Activated CD8-positive, alpha-beta memory T cell treated with anti-CD3 and anti-CD28 coated beads for 4 hours (primary cell): Measurements from ENCODE around the gene SCGB3A1.

Experiments used
- DNase-seq, 2 donors: peaks; one replicate each; pipeline ENCODE4 v3.0.0-alpha.2; 2020; ENCODE audit warnings: low read depth in 2 of 2

SCGB3A1 gene

GRCh38 chr5:180604271-180604670, 13.0 kb upstream of the SCGB3A1 start:
- no peak for DNase-seq

DNA sequence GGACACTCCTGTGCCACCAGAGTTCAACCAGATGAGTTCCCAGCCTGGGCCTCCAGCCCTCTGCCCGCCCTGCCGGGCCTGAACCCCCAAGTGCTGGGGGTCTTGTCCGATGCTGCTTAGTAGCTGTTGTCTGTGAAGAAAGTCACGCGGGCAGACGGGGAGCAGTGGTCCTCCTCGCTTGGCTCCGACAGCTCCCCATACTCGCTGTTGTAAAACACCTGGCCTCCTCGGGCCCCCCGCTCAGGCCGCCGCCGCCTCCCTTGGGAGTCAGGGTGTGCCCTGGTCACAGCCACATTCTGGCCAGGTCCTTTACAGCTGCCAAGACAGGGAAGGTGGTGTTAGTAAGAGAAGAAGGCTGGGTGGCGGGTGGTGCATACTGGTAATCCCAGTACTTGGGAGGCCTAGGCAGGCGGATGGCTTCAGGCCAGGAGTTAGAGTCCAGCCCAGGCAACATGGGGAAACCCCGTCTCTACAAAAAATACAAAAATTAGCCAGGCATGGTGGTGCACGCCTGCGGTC, 11.8 kb upstream of the SCGB3A1 start:
- DNase-seq = no peak

- DNase-seq = no peak
These were observed 11.3 kb upstream of the SCGB3A1 start for GRCh38 chr5:180602481-180603075.

DNA sequence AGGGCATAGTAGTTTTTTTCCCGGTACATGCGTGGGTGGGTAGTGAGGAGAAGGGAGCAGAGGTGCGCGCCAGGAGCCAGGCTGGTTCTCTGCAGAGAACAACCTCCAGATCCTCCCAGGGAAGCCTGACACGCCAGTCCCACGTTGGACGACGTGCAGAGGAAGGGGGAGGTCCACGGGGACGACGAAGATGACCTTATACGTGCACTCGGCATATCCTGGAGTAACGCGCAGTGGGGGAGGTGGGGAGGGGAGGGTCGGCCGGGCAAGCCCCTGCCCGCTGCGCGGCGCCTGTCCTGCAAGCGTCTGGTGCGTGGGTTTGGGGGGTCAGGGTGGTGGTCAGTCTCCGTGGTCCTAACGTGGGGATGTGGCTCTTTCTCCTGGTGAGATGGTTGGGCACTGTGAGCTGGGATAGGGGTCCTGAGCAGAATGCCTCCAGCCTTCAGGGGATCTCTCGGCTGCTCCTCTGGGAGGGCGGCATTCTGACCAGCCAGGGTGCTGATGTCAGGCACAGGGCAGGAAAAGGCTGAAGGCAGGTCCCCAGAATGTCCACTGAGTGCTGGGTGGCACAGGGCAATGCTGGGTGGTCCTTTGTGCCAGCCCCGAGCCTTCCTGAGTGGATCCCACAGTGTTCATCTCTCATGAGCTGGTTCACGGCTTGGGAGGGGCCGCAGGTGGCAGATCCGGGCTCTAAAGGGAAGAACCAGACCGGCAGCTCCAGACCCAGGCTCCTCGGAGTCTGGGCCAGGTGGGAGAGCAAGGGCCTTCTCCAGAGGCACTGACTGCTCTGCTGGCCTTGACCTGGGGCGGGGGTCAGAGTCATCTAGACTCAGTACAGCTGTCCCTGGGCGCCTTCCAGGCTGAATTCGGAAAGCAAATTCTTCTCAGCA, 10.5 kb upstream of the SCGB3A1 start:
- no peak for DNase-seq

DNA sequence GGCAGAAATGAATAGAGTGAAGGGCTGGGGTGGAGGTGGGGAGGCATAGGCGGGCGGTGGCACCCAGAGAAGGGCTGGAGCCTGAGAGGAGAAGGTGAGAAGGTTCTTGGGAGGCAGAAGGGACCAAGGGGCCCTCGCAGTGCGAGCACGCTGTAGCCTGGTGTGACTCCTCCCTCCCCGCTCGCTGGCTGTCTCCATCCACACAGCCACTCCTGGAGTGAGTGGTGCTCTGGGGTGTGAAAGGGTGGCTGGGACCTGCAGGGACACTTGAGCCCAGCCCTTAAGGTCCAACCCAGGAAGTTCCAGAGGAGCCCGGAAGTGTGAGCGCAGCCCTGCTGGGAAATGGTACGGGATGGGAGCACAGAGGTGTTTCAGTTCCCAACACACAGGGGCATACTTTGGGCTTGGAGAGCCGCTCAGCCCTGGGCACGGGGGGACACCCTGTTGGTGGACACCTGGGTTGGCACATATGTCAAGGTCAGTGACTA, 9.3 kb upstream of the SCGB3A1 start:
- no peak for DNase-seq

DNA sequence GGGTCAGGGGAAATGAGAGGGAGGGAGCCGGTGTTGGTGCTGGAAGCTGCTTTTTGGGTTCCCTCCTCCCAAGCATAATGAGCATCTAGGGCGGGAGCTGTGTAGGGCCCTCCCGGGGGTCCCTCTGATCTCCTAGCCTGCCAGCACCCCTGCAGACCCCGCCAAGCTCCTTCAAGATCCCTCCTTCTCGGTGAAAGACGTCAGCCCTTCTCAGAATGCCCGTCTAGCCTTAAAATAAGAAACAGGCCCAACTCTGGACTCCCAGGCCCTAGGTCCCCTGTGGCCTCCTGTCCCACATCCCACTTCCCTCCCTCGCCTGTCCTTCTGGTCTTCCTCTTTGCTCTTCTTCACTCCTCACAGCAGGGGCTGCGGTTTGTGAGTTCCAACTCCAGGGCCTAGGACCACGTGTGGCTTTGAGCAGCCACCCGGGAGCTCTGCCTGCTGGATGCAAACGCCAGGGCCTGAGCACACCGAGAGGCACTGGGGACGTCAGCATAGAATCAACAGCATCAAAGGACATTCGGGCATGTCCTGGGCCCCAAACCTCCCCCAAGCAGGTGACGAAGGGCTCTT, 8.8 kb upstream of the SCGB3A1 start:
- DNase-seq = no peak

GRCh38 chr5:180599590-180599914, 8.3 kb upstream of the SCGB3A1 start:
- DNase-seq = no peak

DNA sequence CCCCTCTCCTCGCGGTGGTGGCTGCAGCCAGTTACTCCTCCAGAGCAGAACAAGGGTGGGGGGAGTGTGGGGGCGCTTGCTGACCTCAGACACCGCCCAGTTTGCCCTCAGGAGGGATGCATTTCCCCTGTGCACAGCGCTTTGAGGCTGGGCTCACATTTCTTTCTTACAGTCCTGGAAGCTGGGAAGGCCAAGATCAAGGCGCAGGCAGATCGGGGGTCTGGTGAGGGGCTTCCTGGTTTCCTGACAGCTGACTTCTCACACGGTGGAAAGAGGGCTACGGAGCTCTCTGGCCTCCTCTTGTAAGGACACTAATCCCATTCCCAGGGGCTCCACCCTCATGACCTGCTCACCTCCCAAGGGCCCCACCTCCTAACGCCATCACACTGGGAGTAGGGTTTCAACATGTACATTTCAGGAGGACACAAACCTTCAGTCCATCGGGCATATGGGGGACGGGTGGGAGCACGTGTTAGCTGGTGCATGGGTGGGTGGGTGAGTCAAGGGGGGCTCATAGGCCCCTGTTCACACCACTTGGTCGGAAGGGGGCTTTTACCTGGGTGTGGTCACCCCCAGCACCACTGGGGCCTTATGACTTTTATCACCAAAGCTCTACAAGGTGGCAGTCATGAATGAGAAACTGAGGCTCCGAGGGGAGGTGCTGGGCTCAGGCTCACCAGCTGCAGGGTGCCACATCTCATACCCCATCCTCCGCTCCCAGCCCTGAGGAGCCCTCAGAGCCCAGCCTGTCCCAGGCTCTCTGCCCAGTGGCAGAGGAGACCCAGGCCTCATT, 7.7 kb upstream of the SCGB3A1 start:
- no peak for DNase-seq

DNA sequence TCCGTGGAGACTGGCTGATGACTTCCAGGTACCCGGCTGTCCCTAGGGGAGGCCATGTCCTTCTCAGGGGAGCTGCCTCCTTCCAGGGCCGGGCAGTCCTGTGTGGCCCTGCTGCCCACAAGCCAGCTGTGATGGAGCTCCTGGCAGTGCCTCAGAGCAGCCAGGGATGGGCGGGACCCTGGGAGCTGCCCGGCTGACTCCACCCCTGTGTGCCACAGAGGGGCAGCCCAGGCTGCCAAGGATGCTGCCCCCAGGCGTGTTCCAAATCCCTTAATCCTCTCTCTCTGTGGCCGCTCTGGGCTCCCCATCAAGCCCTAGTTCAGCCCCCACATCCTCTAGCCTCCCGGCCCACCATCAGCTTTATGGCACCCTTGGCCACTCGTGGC, 7.0 kb upstream of the SCGB3A1 start:
- no peak for DNase-seq

DNA sequence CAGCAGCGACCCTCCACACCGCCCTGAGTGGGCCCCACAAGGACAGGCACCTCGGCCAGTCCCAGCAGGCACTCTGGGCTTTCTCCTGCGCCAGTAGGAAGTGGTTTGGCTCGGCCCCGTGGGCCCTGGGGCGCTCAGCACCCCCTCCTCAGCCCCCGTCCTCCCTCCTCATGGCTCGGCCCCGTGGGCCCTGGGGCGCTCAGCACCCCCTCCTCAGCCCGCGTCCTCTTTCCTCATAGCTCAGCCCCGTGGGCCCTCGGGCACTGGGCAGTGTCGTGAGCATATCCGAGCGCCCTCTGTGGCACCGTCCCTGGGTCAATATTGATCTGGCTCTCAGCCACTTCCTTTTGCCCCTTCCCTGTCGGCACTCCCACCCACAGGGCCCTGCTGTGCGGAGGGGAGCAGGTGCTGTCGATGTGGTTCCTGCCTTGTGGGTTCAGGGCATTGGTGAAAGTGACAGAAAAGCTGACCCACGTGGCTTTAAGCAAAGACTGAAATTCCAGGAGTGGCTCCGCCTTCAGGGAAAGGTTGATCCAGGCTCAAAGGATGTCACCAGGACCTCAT, 5.5 kb upstream of the SCGB3A1 start:
- DNase-seq = no peak

GRCh38 chr5:180596115-180596667, 4.9 kb upstream of the SCGB3A1 start:
- DNase-seq = no peak

GRCh38 chr5:180595381-180596114, 4.2 kb upstream of the SCGB3A1 start:
- DNase-seq = no peak

- no peak for DNase-seq
These were observed 3.7 kb upstream of the SCGB3A1 start for GRCh38 chr5:180595046-180595379.

DNA sequence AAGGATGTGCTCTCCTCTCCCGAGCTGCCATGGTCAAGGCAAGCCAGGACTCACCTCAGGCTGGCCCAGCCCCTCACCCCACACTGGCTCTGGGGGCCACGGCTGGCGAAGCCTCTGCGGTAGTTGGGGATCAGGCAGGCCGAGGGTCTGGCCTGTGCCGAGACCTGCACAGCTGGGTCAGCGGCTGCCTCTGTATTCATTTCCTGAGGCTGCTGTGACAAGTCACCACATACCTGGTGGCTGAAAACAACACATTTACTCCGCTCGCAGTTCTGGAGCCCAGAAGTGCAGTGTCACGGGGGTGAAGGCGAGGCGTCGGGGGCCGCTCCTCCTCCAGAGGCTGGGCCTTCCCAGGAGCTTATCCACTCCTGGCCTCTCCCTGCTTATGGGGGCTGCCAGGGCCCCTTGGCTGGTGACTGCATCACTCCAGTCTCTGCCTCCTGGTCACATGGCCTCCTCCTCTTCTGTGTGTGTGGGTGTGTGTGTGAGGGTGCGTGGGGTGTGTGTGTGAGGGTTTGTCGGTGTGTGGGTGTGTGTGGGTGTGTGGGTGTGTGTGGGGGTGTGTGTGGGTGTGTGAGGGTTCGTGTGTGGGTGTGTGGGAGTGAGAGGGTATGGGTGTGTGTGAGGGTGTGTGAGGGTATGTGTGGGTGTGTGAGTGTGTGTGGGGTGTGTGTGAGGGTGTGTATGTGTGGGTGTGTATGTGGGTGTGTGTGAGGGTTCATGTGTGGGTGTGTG, 3.2 kb upstream of the SCGB3A1 start:
- DNase-seq = no peak

DNA sequence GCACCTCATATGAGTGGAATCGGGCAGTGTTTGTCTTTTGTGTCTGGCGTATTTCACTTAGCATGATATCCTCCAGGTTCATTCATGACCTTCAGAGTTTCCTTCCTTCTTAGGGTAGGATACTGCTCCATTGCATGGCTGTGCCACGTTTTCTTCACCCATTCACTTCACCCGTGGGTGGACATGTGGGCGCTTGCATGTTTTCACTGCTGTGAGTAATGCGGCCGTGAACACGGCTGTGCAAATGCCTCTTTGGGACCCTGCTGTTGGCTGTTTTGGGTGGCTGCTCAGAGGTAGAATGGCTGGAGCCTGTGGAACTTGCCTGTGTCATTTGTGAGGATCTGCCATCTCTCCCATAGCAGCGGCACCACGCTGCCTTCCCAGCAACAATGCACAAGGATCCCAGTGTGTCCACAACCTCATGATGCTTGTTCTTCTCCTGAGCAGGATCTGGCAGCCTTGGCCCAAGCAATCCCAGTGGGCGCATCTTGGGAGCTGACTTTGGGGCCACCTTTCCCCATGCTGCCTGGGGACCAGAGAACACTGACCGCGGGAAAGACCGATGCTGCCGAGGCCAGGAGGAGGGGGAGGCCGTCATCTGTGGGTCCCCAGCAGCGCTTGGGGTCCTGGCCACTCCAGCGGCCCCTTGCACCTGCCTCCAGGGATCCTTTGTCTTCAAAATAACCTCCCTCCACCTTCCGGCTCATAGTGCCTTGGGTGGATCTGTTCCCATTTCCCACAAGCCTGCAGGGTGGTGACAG, 2.3 kb upstream of the SCGB3A1 start:
- no peak for DNase-seq

DNA sequence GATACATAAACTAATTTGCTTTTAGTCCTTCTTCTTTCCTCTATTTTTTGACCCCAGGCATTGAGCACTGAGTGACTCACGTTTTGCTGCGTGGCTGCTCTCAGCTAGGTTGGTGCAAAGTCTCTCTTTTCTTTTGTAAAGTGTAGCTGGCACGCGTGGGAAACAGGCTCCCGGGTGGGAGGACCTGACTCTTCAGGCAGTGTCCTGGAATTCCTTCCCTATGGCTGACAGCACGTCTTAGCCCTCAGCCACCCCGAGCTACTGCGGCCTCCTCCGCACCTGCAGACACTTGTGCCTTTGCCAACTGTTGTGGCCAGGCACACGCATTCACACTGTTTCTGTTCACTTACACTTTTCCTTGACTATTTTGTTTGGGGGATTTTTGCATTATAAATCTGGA, 877 bp upstream of the SCGB3A1 start:
- no peak for DNase-seq

GRCh38 chr5:180590543-180591310, 572 bp downstream of the SCGB3A1 start:
- DNase-seq = no peak

DNA sequence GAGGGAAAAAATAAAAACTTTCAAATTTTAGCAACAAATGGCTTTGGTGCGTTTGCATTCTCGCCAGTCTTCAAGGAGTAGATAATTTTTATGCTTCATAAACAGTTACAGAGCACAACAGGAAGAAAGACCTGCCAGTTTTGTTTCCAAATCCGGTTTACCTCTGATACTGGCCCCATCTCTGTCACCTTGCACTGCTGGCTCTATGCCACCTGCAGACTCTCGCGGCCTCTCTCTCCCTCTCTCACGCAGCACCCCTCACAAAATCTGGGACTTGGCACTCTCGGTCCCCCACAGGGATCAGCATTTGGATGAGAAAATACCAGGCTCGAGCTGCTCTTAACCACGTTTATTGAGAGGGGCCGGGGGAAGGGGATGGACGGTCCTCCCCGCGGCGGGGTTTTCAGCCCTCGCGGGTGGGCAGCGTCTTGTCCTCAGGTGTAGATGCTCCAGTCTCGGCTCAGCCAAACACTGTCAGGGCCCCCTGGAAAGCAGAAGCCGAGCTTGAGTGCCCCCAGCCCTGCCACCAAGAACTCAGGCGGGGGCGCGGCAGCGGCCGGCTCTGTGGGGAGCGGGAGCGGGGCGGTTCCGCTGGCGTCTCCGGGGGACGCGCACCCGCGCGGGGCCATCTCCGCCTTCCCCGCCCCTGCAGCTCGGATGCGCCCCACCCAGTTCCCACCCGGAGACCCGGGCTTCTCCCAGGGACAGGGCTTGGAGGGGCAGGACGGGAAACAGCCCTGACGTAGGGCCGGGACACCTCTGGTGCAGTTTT, 1.3 kb downstream of the SCGB3A1 start:
- no peak for DNase-seq
